Hematopoietic multipotent progenitor cell (in vitro differentiated cells): ENCODE results near the gene PHLPP2. TPM values are rescaled to one million over a fixed set of nuclear protein-coding genes. Genes with fewer than 3 reads are reported as not detected.

ENCODE experiments used
- DNase-seq, 3 donors: peaks; one replicate each; pipeline ENCODE4 v3.0.0-alpha.2; 2011 to 2015; ENCODE audit warnings: low read depth in 2 of 3, low spot score in 2 of 3
- total RNA-seq: library from RNA; depleted of rRNA; stranded (reverse); fragments of >200 nt; gene quantifications from one replicate; pipeline ENCODE4 v1.2.3, GENCODE V29; 2012

The PHLPP2 gene
- 3.8 TPM for total RNA-seq

- no peak for DNase-seq
Measured at GRCh38 chr16:71724320-71724751, at the start of gene PHLPP2. TSS of gene PHLPP2 (minus strand) at chr16:71724701. CDS start at chr16:71714795, 9,906 bp downstream.

- no peak for DNase-seq
Measured at GRCh38 chr16:71771571-71771970, 47.1 kb upstream of the PHLPP2 start.

- DNase-seq: no peak
Measured at GRCh38 chr16:71769222-71769621, 44.7 kb upstream of the PHLPP2 start.

GRCh38 chr16:71767060-71767900 is 42.8 kb upstream of the PHLPP2 start:
- no peak for DNase-seq

GRCh38 chr16:71762186-71762585 is 37.7 kb upstream of the PHLPP2 start:
- no peak for DNase-seq

GRCh38 chr16:71761097-71761496 is 36.6 kb upstream of the PHLPP2 start:
- DNase-seq: no peak

GRCh38 chr16:71758293-71758760 is 33.8 kb upstream of the PHLPP2 start:
- DNase-seq: no peak

GRCh38 chr16:71754652-71755051 is 30.2 kb upstream of the PHLPP2 start:
- DNase-seq: no peak

GRCh38 chr16:71754108-71754507 is 29.6 kb upstream of the PHLPP2 start:
- no peak for DNase-seq

- no peak for DNase-seq
Measured at GRCh38 chr16:71748226-71748625, 23.7 kb upstream of the PHLPP2 start.

GRCh38 chr16:71746442-71747046 is 22.0 kb upstream of the PHLPP2 start:
- peak; percentile 11 to 66 (median 42) for DNase-seq

GRCh38 chr16:71738855-71739254 is 14.4 kb upstream of the PHLPP2 start:
- DNase-seq: no peak

- no peak for DNase-seq
Measured at GRCh38 chr16:71737501-71737900, 13.0 kb upstream of the PHLPP2 start.

GRCh38 chr16:71734511-71734910 is 10.0 kb upstream of the PHLPP2 start:
- DNase-seq: no peak

GRCh38 chr16:71732587-71732986 is 8.1 kb upstream of the PHLPP2 start:
- no peak for DNase-seq

GRCh38 chr16:71727551-71728324 is 3.2 kb upstream of the PHLPP2 start:
- peak in 2 of 3 donors; percentile 45 to 50 for DNase-seq

GRCh38 chr16:71726476-71727315 is 2.2 kb upstream of the PHLPP2 start:
- peak in 2 of 3 donors; percentile 58 to 84 for DNase-seq

GRCh38 chr16:71723537-71724319 is 773 bp downstream of the PHLPP2 start:
- peak; percentile 74 to 77 (median 75) for DNase-seq

- peak; percentile 30 to 52 (median 47) for DNase-seq
Measured at GRCh38 chr16:71722801-71723536, 1.5 kb downstream of the PHLPP2 start.
